Kidney capillary endothelial cell (primary cell): ENCODE results near the gene ACKR2.
A peak's percentile ranks its signal among the peaks of the same experiment; 100 is the strongest.

ENCODE experiments used
- DNase-seq: peaks from one replicate; pipeline ENCODE4 v3.0.0-alpha.2; 2018; ENCODE audit warnings: low spot score

Gene ACKR2

GRCh38 chr3:42809202-42809601, at the start of gene ACKR2:
Gene ACKR2, plus strand, starts transcription at chr3:42809445. Its CDS starts 55,058 bp downstream, at chr3:42864503.
- no peak for DNase-seq

GRCh38 chr3:42762046-42762724, 47.1 kb upstream of the ACKR2 start:
- DNase-seq = no peak

- DNase-seq = no peak
These were observed 46.2 kb upstream of the ACKR2 start for GRCh38 chr3:42763021-42763420.

- no peak for DNase-seq
These were observed 45.1 kb upstream of the ACKR2 start for GRCh38 chr3:42764115-42764514.

GRCh38 chr3:42764561-42765295, 44.5 kb upstream of the ACKR2 start:
- no peak for DNase-seq

GRCh38 chr3:42769477-42770131, 39.6 kb upstream of the ACKR2 start:
- DNase-seq = no peak

GRCh38 chr3:42771271-42771670, 38.0 kb upstream of the ACKR2 start:
- no peak for DNase-seq

- DNase-seq = peak; percentile 89
These were observed 36.4 kb upstream of the ACKR2 start, which contains the start of gene CCDC13 for GRCh38 chr3:42772670-42773408. Gene CCDC13, minus strand, starts transcription at chr3:42773253. Its CDS starts 14,908 bp downstream, at chr3:42758345.

- DNase-seq = no peak
These were observed 35.9 kb upstream of the ACKR2 start for GRCh38 chr3:42773409-42773751.

- no peak for DNase-seq
These were observed 30.6 kb upstream of the ACKR2 start for GRCh38 chr3:42778644-42779043.

- DNase-seq = no peak
These were observed 28.8 kb upstream of the ACKR2 start for GRCh38 chr3:42780398-42780797.

- DNase-seq = peak; percentile 61
These were observed 28.1 kb upstream of the ACKR2 start for GRCh38 chr3:42780892-42781700.

- DNase-seq = no peak
These were observed 23.0 kb upstream of the ACKR2 start for GRCh38 chr3:42786212-42786611.

GRCh38 chr3:42786631-42787030, 22.6 kb upstream of the ACKR2 start:
- no peak for DNase-seq

- DNase-seq = no peak
These were observed 18.5 kb upstream of the ACKR2 start for GRCh38 chr3:42790714-42791229.

- DNase-seq = no peak
These were observed 13.5 kb upstream of the ACKR2 start for GRCh38 chr3:42795621-42796181.

- DNase-seq = no peak
These were observed 12.8 kb upstream of the ACKR2 start for GRCh38 chr3:42796332-42796885.

GRCh38 chr3:42799376-42799775, 9.9 kb upstream of the ACKR2 start:
- no peak for DNase-seq

GRCh38 chr3:42800251-42800650, 9.0 kb upstream of the ACKR2 start:
- DNase-seq = no peak

- no peak for DNase-seq
These were observed 8.1 kb upstream of the ACKR2 start for GRCh38 chr3:42801048-42801620.
